Measurements from ENCODE around the gene RELL2.

Gene RELL2

GRCh38 chr5:141638771-141639170 lies 2.0 kb downstream of the RELL2 start:
- H3K27ac ChIP-seq: no peak overlapping the region
- H3K36me3 ChIP-seq: peaks cover 34% of the 10 kb centered on the region

GRCh38 chr5:141639357-141640050 lies 2.7 kb downstream of the RELL2 start:
- TF ChIP-seq CTCF (IDR thresholded peaks at IDR 0.05; ENCODE audit: low read depth, low read length): no peak
- Histone ChIP-seq H3K27ac (no peak overlapping the region; the same call in 1 of the 2 replicates), H3K36me3 (peaks cover 27% of the 10 kb centered on the region), H3K4me3 (ENCODE audit: low read depth, low read length) (no peak overlapping the region), H3K27me3 (ENCODE audit: insufficient read depth, low read depth, severe bottlenecking) (no peaks in the 10 kb centered on the region), H3K9me3 (ENCODE audit: severe bottlenecking) (no peaks in the 10 kb centered on the region)
- DNase-seq: no peak

More at GRCh38 chr5:141638771-141639170, 2.0 kb downstream of the RELL2 start:
- no peaks in the 10 kb centered on the region for H3K9me3 ChIP-seq (ENCODE audit: severe bottlenecking)
- no peaks in the 10 kb centered on the region for H3K27me3 ChIP-seq (ENCODE audit: insufficient read depth, low read depth, severe bottlenecking)
- no peak for DNase-seq
- no peak overlapping the region for H3K4me3 ChIP-seq (ENCODE audit: low read depth, low read length)
- TF ChIP-seq CTCF (IDR thresholded peaks at IDR 0.05; ENCODE audit: low read depth, low read length): no peak

- DNase-seq: no peak
- Histone ChIP-seq H3K4me3 (ENCODE audit: low read depth, low read length) (no peak overlapping the region), H3K9me3 (ENCODE audit: severe bottlenecking) (no peaks in the 10 kb centered on the region), H3K36me3 (peaks cover 22% of the 10 kb centered on the region), H3K27me3 (ENCODE audit: insufficient read depth, low read depth, severe bottlenecking) (no peaks in the 10 kb centered on the region), H3K27ac (no peak overlapping the region; the same call in 1 of the 2 replicates)
- TF ChIP-seq CTCF (IDR thresholded peaks at IDR 0.05; ENCODE audit: low read depth, low read length): no peak
Measured at GRCh38 chr5:141640051-141640415, 3.2 kb downstream of the RELL2 start.

- Histone ChIP-seq H3K27ac (no peak overlapping the region; the same call in 1 of the 2 replicates), H3K36me3 (peaks cover 18% of the 10 kb centered on the region), H3K4me3 (ENCODE audit: low read depth, low read length) (no peak overlapping the region), H3K27me3 (ENCODE audit: insufficient read depth, low read depth, severe bottlenecking) (no peaks in the 10 kb centered on the region), H3K9me3 (ENCODE audit: severe bottlenecking) (no peaks in the 10 kb centered on the region)
- no peak for TF ChIP-seq CTCF (IDR thresholded peaks at IDR 0.05; ENCODE audit: low read depth, low read length)
- no peak for DNase-seq
Measured at GRCh38 chr5:141640698-141641097, 3.9 kb downstream of the RELL2 start.

GRCh38 chr5:141641634-141642267 lies 5.0 kb downstream of the RELL2 start:
- H3K4me3 ChIP-seq (ENCODE audit: low read depth, low read length): no peak overlapping the region
- DNase-seq: no peak
- H3K9me3 ChIP-seq (ENCODE audit: severe bottlenecking): no peaks in the 10 kb centered on the region
- no peak overlapping the region for H3K27ac ChIP-seq
- H3K36me3 ChIP-seq: peaks cover 14% of the 10 kb centered on the region
- H3K27me3 ChIP-seq (ENCODE audit: insufficient read depth, low read depth, severe bottlenecking): no peaks in the 10 kb centered on the region
- no peak for TF ChIP-seq CTCF (IDR thresholded peaks at IDR 0.05; ENCODE audit: low read depth, low read length)
